ENCODE results near the gene BRAF.
"Not testable (repeated sequence)": the region's sequence is repeated elsewhere in the genome, so short reads cannot be mapped to it uniquely, and the experiment has no call there.

The BRAF gene

GRCh38 chr7:140924821-140925421 lies at the start of gene BRAF:
Gene BRAF (minus strand): TSS chr7:140924929. CDS start chr7:140924703, 226 bp downstream.
- DNase-seq (ENCODE audit: low read depth) = peak; percentile 99

- DNase-seq (ENCODE audit: low read depth) = no peak
Measured at GRCh38 chr7:140972876-140973829, 48.4 kb upstream of the BRAF start.

- DNase-seq (ENCODE audit: low read depth) = no peak
Measured at GRCh38 chr7:140972344-140972743, 47.6 kb upstream of the BRAF start.

- no peak for DNase-seq (ENCODE audit: low read depth)
Measured at GRCh38 chr7:140967438-140967837, 42.7 kb upstream of the BRAF start.

- DNase-seq (ENCODE audit: low read depth) = no peak
Measured at GRCh38 chr7:140966561-140967233, 42.0 kb upstream of the BRAF start.

GRCh38 chr7:140961117-140961516 lies 36.4 kb upstream of the BRAF start:
- DNase-seq (ENCODE audit: low read depth) = no peak

GRCh38 chr7:140956997-140957396 lies 32.3 kb upstream of the BRAF start:
- DNase-seq (ENCODE audit: low read depth) = not testable (repeated sequence)

- DNase-seq (ENCODE audit: low read depth) = no peak
Measured at GRCh38 chr7:140945940-140946339, 21.2 kb upstream of the BRAF start.

- DNase-seq (ENCODE audit: low read depth) = not testable (repeated sequence)
Measured at GRCh38 chr7:140942242-140942641, 17.5 kb upstream of the BRAF start.

- DNase-seq (ENCODE audit: low read depth) = no peak
Measured at GRCh38 chr7:140940898-140941297, 16.2 kb upstream of the BRAF start.

GRCh38 chr7:140937702-140938264 lies 13.1 kb upstream of the BRAF start:
- DNase-seq (ENCODE audit: low read depth) = no peak

- no peak for DNase-seq (ENCODE audit: low read depth)
Measured at GRCh38 chr7:140928491-140929309, 4.0 kb upstream of the BRAF start.

- not testable (repeated sequence) for DNase-seq (ENCODE audit: low read depth)
Measured at GRCh38 chr7:140927945-140928344, 3.2 kb upstream of the BRAF start.

- DNase-seq (ENCODE audit: low read depth) = no peak
Measured at GRCh38 chr7:140927351-140927750, 2.6 kb upstream of the BRAF start.

GRCh38 chr7:140926021-140926817 lies 1.5 kb upstream of the BRAF start:
- no peak for DNase-seq (ENCODE audit: low read depth)

GRCh38 chr7:140924019-140924820 lies 509 bp downstream of the BRAF start:
- peak; percentile 27 for DNase-seq (ENCODE audit: low read depth)

GRCh38 chr7:140923358-140924006 lies 1.2 kb downstream of the BRAF start:
- DNase-seq (ENCODE audit: low read depth) = no peak

- DNase-seq (ENCODE audit: low read depth) = no peak
Measured at GRCh38 chr7:140922741-140923345, 1.9 kb downstream of the BRAF start.

- DNase-seq (ENCODE audit: low read depth) = no peak
Measured at GRCh38 chr7:140920745-140921144, 4.0 kb downstream of the BRAF start.

All from stimulated activated CD8-positive, alpha-beta memory T cell treated with anti-CD3 and anti-CD28 coated beads, Interleukin-15, amount 100 ng/mL, for 24 hours (primary cell).